Keratinocyte (primary cell): Measurements from ENCODE around the gene CFAP100.

ENCODE experiments used
- CTCF ChIP-seq, 3 experiments: IDR thresholded peaks in 1 of 3; conservative IDR thresholded peaks in 1 of 3; optimal IDR thresholded peaks in 1 of 3; 2 replicates in 2 of 3; 3 replicates in 1 of 3; pipeline versions ENCODE3 to v1.5.1; 2011; ENCODE audit warnings: low read length in 3 of 3, mild to moderate bottlenecking in 3 of 3, moderate library complexity in 2 of 3, control low read depth in 1 of 3, inconsistent platforms in 1 of 3; ENCODE audit not compliant: insufficient read depth in 2 of 3; ENCODE audit errors: extremely low read depth in 1 of 3
- EZH2 ChIP-seq: IDR thresholded peaks from one replicate; pipeline ENCODE4 v1.6.1; 2012; ENCODE audit warnings: inconsistent platforms, mild to moderate bottlenecking, low read length, moderate library complexity

GRCh38 chr3:126481808-126482502 lies 87.2 kb downstream of the CFAP100 start:
- TF ChIP-seq EZH2 (no peak), CTCF (optimal IDR thresholded peaks at IDR 0.05 in 1 of 3, IDR thresholded peaks at IDR 0.05 in 1 of 3, conservative IDR thresholded peaks at IDR 0.05 in 1 of 3; ENCODE audit: extremely low read depth in 1 of 3, insufficient read depth in 2 of 3, low read length in 3 of 3) (no peak)
